Fibroblast of the aortic adventitia (primary cell): ENCODE data around the gene GYPC. TPM values are rescaled to one million over a fixed set of nuclear protein-coding genes. Genes with fewer than 3 reads are reported as not detected.
A peak's percentile ranks its signal among the peaks of the same experiment; 100 is the strongest.

Source experiments
- DNase-seq: peaks from one replicate; pipeline ENCODE4 v3.0.0-alpha.2; 2010; ENCODE audit warnings: low read depth
- H3K4me3 ChIP-seq: 2 replicates; pipeline ENCODE4 v1.5.1; 2011; ENCODE audit warnings: low read depth, mild to moderate bottlenecking, control low read depth, low read length, moderate library complexity
- total RNA-seq: library from RNA; depleted of rRNA; stranded (reverse); fragments of >200 nt; gene quantifications from 2 replicates; pipeline ENCODE4 v1.2.3, GENCODE V29; 2012; ENCODE audit warnings: low replicate concordance
- TF ChIP-seq, protein P1 (sequence below): IDR thresholded peaks from 2 replicates; pipeline ENCODE4 v1.5.1; 2011; ENCODE audit warnings: mild to moderate bottlenecking, low read length, control low read depth, inconsistent platforms; ENCODE audit not compliant: insufficient read depth

Gene GYPC
- total RNA-seq, 1 donor: 62.7 TPM

DNA sequence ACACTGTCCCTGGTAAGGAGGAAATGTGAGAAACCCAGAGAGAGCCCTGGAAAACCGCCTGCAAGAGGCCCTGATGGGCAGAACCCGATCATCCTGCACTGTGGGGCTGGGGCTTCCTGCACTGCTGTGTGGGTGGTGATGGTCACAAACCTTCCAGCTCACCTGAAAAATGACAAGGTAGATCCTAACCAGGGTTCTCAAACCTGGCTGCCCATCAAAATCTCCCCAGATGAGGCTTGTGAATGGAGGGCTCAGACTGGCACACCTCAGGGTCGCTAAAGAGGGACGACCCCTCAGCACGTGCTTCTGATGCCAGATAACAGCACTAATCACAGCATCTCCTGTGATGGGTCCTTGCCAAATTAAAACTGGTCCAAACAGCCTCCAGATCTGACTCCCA, 74.7 kb downstream of the GYPC start:
- TF ChIP-seq, protein P1, sequence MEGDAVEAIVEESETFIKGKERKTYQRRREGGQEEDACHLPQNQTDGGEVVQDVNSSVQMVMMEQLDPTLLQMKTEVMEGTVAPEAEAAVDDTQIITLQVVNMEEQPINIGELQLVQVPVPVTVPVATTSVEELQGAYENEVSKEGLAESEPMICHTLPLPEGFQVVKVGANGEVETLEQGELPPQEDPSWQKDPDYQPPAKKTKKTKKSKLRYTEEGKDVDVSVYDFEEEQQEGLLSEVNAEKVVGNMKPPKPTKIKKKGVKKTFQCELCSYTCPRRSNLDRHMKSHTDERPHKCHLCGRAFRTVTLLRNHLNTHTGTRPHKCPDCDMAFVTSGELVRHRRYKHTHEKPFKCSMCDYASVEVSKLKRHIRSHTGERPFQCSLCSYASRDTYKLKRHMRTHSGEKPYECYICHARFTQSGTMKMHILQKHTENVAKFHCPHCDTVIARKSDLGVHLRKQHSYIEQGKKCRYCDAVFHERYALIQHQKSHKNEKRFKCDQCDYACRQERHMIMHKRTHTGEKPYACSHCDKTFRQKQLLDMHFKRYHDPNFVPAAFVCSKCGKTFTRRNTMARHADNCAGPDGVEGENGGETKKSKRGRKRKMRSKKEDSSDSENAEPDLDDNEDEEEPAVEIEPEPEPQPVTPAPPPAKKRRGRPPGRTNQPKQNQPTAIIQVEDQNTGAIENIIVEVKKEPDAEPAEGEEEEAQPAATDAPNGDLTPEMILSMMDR: no peak
- DNase-seq: no peak
- no peak overlapping the region for H3K4me3 ChIP-seq

DNA sequence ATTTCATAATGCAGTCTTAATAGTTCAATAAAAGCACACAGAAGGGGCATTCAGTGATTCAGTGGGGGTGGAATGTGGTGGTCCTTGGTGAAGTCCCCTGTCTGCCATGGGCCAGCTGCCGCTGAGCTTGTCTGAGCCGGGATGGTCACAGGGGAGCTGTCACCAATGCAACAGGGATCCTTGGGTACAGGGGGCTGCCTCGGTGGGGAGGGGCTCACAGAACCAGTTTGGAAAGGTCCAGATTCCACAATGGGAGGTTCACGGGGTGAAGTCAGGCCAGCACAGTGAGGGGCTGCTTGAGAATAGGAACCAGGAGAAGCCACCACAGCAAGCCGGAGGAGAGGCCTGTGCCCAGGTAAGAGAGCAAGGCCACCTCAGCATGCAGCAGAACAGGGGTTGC, 75.4 kb downstream of the GYPC start:
- no peak overlapping the region for H3K4me3 ChIP-seq
- TF ChIP-seq, protein P1: no peak
- no peak for DNase-seq

DNA sequence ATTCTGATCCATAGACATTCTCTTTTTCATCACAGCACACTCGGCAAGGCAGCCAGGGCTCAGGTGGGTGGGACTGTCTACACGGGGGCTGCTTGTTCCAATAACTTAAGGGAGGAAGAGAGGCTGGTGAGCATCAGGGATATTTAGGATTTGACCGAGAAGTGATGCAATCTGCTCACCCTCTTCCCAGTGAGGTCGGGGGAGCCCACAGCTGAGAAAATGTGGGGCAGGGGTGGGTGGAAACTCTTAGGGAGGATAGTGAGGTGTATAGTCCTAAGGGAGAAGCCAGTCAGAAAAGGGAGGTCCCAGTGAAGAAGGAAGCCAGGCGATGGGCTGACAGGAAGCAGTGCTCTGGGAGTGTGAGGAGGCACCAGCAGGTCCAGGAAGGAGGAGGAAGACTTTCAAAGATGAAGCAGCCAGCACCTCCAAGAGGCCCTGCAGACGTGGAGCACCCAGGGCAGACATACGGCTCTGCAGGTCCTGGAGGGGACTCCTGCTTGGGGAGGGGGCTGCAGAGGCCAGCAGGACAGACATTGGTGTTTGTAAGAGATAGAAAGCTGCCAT, 76.8 kb downstream of the GYPC start:
- no peak overlapping the region for H3K4me3 ChIP-seq
- TF ChIP-seq, protein P1: no peak
- DNase-seq: no peak

GRCh38 chr2:126733795-126734194, 77.8 kb downstream of the GYPC start:
- TF ChIP-seq, protein P1: no peak
- no peak for DNase-seq
- H3K4me3 ChIP-seq: no peak overlapping the region

GRCh38 chr2:126736133-126736874, 80.3 kb downstream of the GYPC start:
- no peak for DNase-seq
- H3K4me3 ChIP-seq: no peak overlapping the region
- TF ChIP-seq, protein P1: no peak

DNA sequence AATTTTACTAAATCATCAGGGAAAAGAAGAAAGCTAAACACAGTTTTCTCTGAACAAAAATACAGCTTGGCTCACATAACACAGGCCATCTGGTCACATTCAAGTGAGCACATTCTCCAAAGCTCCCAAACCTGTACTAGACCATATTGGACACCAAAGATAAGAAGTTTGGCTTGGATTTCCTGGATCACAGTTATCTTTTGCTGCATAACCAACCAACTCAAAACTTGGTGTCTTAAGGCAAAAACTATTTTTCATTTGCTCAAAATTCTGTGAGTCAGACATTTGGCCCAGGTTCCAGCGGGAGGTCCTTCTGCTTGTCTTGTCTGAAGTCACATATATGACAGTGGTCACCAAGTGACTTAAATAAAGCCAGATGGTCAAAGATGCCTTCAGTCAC, 83.2 kb downstream of the GYPC start:
- TF ChIP-seq, protein P1: no peak

More for the DNA sequence above, 83.2 kb downstream of the GYPC start:
- peak; percentile 4 for DNase-seq
- H3K4me3 ChIP-seq: no peak overlapping the region
